ENCODE measurements around the gene OR2T6. TPM values are rescaled to one million over a fixed set of nuclear protein-coding genes. Genes with fewer than 3 reads are reported as not detected.

The OR2T6 gene
- total and polyA plus RNA-seq, 12 donors = not detected

- H3K4me1 ChIP-seq (replicated peaks in 1 of 2) = no peaks in the 10 kb centered on the region
These were observed 27.2 kb downstream of the OR2T6 start, which contains the start of gene OR2T1 for GRCh38 chr1:248402748-248403147. Gene OR2T1, plus strand, starts transcription at chr1:248403048. Its CDS starts 3,100 bp downstream, at chr1:248406148.

GRCh38 chr1:248404024-248404423, 28.5 kb downstream of the OR2T6 start:
- DNase-seq = no peak
- H3K4me1 ChIP-seq (replicated peaks in 1 of 2) = no peaks in the 10 kb centered on the region
- no peak overlapping the region for H3K27ac ChIP-seq
- no peaks in the 10 kb centered on the region for H3K9me3 ChIP-seq (replicated peaks in 1 of 3)
- 81 to 88% (median 84%) methylated on average over 6 of the region's 6 CpGs for WGBS, 4 donors
- intact Hi-C loops (cut with DNase I) = no loop called here
- no peaks in the 10 kb centered on the region for H3K36me3 ChIP-seq (replicated peaks in 1 of 2)
- no peaks in the 10 kb centered on the region for H3K27me3 ChIP-seq
- no peak overlapping the region for H3K4me3 ChIP-seq
- TF ChIP-seq POLR2A (IDR thresholded peaks at IDR 0.05) = no peak
- no peak for TF ChIP-seq CTCF (IDR thresholded peaks at IDR 0.05)

More at GRCh38 chr1:248402748-248403147, 27.2 kb downstream of the OR2T6 start, which contains the start of gene OR2T1:
- Histone ChIP-seq H3K36me3 (replicated peaks in 1 of 2) (no peaks in the 10 kb centered on the region), H3K9me3 (replicated peaks in 1 of 3) (no peaks in the 10 kb centered on the region), H3K27ac (no peak within 1 kb of the TSS), H3K4me3 (no peak within 1 kb of the TSS), H3K27me3 (no peaks in the 10 kb centered on the region)
- WGBS, 4 donors = 64 to 70% (median 66%) methylated on average over 3 of the region's 3 CpGs
- TF ChIP-seq POLR2A (IDR thresholded peaks at IDR 0.05) = no peak
- TF ChIP-seq CTCF (IDR thresholded peaks at IDR 0.05) = no peak
- intact Hi-C loops (cut with DNase I) = no loop called here
- DNase-seq = no peak

GRCh38 chr1:248406721-248407692, 31.5 kb downstream of the OR2T6 start:
- no peak overlapping the region for H3K27ac ChIP-seq
- H3K4me1 ChIP-seq (replicated peaks in 1 of 2) = no peaks in the 10 kb centered on the region
- WGBS, 4 donors = 58 to 64% (median 64%) methylated on average over 8 of the region's 8 CpGs
- no peak for DNase-seq
- no peak overlapping the region for H3K4me3 ChIP-seq
- TF ChIP-seq CTCF (IDR thresholded peaks at IDR 0.05) (no peak), POLR2A (IDR thresholded peaks at IDR 0.05) (no peak)
- no peaks in the 10 kb centered on the region for H3K27me3 ChIP-seq
- no peaks in the 10 kb centered on the region for H3K36me3 ChIP-seq (replicated peaks in 1 of 2)
- no peaks in the 10 kb centered on the region for H3K9me3 ChIP-seq (replicated peaks in 1 of 3)
- intact Hi-C loops (cut with DNase I) = no loop called here

GRCh38 chr1:248416226-248416625, 40.7 kb downstream of the OR2T6 start:
- TF ChIP-seq CTCF (IDR thresholded peaks at IDR 0.05) = no peak
- TF ChIP-seq POLR2A (IDR thresholded peaks at IDR 0.05) = no peak
- Histone ChIP-seq H3K27me3 (no peaks in the 10 kb centered on the region), H3K27ac (no peak overlapping the region), H3K9me3 (replicated peaks in 1 of 3) (peaks cover 0 to 5% (median 5%) of the 10 kb centered on the region in 3 donors), H3K4me3 (no peak overlapping the region), H3K4me1 (replicated peaks in 1 of 2) (no peaks in the 10 kb centered on the region), H3K36me3 (replicated peaks in 1 of 2) (no peaks in the 10 kb centered on the region)
- intact Hi-C loops (cut with DNase I) = no loop called here
- WGBS, 4 donors = 38 to 53% (median 50%) methylated on average over 3 of the region's 3 CpGs
- DNase-seq = no peak

All from adrenal gland (tissue), 12 donors.